ENCODE data around the gene GLT1D1.
A peak's percentile ranks its signal among the peaks of the same experiment; 100 is the strongest.

The GLT1D1 gene

DNA sequence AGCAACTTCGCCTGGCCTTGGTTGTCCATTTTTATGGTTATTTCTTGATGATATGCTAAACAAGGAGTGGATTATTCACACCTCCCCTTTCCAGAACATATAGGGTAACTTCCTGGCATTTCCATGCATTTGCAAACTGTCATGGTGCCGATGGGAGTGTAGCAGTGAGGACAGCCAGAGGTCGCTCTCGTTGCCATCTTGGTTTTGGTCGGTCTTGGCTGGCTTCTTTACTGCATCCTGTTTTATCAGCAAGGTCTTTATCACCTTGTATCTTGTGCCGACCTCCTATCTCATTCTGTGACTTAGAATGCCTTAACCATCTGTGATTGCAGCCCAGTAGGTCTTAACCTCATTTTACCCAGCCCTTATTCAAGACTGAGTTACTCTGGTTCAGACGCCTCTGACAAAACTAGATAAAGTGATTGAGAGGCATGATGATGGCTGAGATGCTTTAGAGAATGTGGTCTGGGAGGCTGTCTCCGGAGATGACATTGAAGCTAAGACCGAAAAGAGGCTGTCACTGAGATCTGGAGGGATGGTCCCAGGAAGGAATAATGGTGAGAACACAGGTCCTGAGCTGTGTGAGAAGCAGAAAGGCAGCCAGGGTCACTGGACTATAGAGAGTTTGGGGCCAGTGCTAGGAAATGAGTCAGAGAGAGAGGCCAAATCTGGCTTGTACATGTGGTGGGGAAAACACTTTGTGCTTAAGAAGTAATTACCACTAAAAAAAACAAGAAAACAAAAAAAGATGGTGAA, 2.9 kb downstream of the GLT1D1 start:
- no peak for DNase-seq

DNA sequence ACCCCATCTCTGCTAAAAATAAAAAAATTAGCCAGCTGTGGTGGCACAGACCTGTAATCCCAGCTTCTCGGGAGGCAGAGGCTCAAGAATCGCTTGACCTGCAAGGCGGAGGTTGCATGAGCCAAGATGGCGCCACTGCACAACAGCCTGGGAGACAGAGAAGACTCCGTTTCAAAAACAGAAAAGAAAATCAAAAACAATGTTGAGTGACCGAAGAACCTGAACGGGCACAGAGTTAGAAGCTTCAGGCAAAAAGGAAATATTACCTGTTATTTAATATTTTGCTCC, 3.5 kb downstream of the GLT1D1 start:
- no peak for DNase-seq

- no peak for DNase-seq
Measured at GRCh38 chr12:128857133-128857763, 4.0 kb downstream of the GLT1D1 start.

- DNase-seq, result no peak
Measured at GRCh38 chr12:128859311-128859710, 6.0 kb downstream of the GLT1D1 start.

DNA sequence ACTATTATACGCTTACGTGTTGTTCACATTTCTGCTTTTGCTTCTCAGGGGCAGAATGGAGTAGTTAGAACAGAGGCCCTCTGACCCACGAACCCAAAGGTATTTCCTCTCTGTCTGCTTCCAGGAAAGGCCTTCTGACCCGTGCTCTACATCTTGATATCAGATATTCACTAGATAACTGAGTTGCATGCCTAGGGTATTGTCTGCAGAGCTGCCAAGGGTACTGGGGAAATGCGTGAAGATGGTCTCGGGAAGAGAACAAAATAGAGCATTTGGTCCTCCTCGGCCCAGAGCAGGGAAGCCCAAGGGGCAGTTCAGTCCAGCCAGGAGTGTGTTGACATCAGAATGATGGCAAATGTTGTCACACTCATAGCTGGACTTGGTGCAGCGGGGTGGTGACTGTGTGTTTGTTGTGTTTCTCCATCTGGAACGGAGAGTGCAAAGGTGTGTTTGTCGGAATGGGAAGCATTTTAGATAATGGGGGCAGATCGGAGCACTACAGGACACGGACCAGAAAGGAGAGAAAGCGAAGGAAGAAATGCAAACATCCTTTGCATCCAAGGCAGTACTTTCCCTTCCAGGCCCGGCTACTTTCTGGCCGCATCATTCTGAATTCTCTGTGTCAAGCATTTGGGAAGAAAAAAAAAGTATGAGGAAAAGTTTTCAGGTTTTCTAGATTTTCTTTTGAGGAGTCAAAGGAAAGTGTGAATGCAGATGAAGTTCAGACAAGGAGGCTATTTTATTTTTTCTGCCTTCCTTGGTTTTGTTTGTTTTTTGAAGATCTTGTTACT, 8.1 kb downstream of the GLT1D1 start:
- DNase-seq, result no peak

- DNase-seq, result peak; percentile 44
Measured at GRCh38 chr12:128863957-128864356, 10.7 kb downstream of the GLT1D1 start.

DNA sequence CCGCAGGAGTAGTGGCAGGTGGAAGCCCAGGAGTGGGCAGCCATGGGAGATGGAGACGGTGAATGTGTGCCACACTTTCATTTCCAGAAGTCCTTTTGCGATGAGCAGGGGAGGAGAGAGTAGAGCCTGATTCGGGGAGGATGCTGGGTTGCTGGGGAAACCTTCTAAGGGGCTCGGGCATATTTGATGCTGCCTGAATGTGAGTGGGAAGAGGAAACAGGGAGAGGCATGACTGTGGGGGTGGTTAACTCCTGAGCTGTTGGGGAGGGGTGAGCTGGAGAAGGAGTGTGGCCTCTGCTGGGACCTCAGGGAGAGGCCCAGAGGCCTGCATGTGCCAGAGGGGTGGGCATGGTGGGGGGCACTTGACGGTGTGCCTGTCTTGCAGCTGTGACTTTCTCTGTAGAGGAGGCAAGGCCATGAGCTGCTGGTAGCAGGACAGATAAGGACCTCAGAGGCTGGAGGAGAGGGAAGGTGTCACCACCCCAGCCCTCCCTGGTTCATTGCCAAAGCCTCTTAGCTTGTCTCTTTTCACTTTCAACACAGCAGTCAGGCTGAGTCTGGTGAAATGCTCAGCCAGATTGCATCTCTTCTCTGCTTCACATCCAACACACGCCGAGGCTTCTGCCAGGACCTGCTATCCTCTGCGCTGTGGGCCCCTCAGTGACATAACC, 11.4 kb downstream of the GLT1D1 start:
- DNase-seq, result peak; percentile 52

DNA sequence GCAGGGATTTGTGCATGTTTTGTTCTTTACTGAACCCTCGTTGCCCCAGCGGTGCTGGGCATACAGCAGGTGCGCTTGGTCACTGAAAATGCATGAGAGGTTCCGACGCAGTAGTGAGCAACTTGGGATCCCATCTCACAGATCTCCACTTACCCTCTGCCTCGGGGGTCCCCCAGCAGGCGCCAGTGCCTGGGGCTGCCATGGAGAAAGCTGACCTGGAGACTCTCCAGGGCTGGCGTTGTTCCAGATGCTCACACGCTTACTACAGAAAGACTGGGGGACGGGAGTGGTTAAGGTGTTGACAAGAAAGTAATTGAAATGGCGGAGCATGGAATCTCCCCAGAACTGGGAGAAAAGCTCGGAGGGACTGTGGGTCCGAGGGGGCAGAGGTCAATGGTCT, 14.2 kb downstream of the GLT1D1 start:
- DNase-seq, result peak; percentile 22

DNA sequence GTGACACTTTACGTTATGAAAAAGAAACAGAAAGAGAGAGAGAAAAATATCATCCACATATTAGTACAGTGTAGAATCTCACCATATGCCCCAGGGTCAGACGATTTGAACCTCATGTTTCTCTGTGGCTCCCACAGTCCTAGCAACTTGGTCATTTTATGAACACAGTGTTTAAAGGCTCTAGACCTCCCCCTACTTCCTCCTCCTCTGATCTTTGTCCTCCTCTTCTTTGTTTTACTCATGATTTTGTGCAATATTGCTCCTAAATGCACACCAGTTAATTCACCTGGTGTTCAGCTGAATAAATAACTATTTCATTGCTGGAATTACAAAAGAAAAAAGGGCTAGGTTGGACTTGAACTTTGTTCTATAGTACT, 18.2 kb downstream of the GLT1D1 start:
- DNase-seq, result no peak

- DNase-seq, result peak; percentile 49
Measured at GRCh38 chr12:128872303-128872702, 19.0 kb downstream of the GLT1D1 start.

DNA sequence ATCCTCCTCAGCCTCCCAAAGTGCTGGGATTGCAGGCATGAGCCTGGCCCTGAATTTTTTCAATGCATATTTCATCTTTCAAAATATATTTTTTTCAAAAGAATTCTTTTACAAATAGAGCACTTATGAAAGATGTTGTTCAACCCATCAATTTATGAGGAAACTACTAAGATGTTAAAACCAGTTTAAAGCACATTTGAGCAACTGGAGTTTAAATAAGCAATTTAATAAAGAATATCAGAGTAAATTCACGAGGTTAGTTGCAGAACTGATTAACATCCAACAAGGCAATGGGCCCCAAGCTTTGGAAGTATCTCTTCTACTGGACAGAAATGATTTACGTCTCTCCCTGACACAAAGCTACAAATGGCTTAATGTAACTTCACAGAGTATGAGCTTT, 23.3 kb downstream of the GLT1D1 start:
- DNase-seq, result no peak

GRCh38 chr12:128879898-128880764, 26.9 kb downstream of the GLT1D1 start:
- no peak for DNase-seq

DNA sequence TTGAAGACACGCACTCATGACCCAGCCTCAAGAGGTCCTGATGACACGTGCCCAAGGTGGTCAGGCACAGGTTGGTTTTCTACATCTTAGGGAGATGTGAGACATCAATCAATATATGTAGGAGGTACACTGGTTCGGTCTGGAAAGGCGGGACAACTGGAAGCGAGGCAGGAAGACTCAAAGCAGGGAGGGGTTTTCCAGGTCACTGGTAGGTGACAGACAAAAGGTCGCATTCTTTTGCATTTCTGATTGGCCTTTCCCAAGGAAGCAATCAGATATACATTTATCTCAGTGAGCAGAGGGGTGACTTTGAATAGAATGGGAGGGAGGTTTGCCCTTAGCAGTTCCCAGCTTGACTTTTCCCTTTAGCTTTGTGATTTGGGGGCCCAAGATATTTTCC, 38.6 kb downstream of the GLT1D1 start:
- no peak for DNase-seq

DNA sequence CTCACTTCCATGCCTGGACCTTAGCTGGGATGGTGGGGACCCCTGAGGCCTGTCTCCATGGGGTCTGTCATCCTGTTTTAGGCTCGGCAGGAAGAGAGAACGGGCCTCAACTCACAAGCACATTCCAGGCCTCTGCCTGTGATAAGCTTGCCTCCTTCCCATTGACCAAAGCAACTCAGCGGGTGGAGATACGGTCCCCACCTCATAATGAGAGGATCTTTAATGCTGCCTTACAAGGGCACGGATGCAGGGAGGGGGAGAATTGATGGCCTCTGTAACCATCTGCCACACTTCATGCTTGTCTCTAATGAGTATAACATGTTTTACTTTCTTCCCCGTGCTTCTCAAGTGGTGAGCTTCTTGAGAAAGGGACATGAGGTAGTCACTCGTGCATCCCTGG, 50.0 kb downstream of the GLT1D1 start:
- DNase-seq, result no peak

DNA sequence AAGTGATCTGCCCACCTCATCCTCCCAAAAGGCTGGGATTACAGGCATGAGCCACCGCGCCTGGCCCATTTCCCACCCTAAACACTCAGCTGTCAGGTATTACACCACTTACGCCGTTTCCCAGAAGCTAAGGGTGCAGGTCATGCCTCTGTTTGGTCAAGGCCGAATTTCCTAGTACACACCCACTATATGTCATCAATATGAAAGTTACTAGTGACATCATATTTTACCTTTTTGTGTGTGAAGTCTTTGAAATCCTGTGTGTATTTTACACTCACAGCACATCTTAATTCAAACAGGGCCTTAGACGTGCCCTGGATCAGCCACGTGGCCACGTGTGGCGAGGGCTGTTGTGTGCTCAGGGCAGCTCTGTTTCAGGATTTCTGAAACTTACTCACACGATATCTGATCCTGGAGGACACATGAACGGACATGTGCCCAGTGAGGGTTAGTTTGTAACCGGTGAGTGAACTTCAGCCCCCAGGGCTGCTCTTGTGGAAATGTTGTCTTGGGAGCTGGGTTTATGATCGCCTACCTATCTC, 51.8 kb downstream of the GLT1D1 start:
- no peak for DNase-seq

DNA sequence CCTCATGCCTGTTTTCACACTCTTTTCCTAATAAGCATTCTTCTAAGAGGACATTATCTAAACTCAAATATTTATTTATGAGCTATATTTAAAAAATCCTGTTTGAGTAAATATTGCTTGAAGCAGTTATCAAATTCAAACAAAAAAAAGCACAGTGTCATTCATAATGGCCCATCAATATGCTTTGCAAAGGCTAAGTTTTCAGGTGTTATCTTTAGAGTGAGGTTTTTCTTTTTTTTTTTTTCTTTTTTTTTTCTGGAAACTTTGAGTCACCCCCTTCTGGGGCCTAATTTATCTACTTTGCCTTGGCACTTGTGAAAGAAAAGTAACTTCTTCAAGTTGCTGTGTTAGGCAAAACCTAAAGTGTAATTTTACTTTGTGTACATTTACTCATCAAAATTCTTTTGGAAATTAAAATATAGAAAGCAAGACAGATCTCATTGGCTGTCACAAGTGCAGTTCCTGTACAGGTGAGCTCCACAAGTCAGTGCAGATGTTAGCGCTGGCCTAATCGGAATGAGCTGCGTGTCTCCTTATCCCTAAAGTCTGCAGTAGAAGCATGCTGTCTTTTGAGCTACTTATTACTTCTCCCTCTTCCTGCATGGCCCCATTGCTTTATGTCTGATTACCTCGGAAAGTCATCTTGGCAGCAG, 53.3 kb downstream of the GLT1D1 start:
- no peak for DNase-seq

DNA sequence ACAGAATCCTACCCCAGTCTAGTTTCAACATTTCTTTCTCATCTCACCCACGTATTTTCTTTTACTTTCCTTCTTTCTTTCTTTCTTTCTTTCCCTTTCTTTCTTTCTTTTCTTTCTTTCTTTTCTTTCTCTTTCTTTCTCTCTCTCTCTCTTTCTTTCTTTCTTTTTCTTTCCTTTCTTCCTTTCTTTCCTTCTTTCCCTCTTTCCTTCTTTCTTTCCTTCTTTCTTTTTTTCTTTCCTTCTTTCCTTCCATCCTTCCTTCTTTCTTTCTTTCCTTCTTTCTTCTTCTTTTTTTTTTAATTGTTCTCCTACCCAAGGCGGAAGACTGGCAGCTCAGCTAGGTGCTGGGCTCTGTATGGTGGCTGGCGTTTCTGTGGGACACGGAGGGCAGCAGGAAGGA, 55.0 kb downstream of the GLT1D1 start:
- DNase-seq, result no peak

DNA sequence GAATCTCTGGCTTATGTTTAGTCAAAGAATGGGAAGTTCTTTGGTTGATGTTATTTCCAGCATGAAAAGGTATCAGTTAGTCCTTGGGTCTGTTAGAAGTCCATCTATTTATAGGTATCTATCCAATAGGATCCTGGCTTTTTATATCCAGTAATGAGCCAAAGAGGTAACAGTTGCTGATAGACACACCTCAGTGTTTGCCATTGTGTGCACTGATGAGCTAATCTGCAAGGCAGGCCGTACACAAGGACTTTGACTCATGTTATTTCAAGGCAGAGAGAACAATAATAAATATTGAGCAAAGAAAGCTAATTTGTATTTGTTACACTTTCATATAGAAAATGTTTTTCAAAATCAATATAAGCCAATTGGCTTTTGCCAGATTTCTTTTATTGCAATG, 56.4 kb downstream of the GLT1D1 start:
- no peak for DNase-seq

- DNase-seq, result no peak
Measured at GRCh38 chr12:128910629-128911028, 57.4 kb downstream of the GLT1D1 start.

- no peak for DNase-seq
Measured at GRCh38 chr12:128911861-128912260, 58.6 kb downstream of the GLT1D1 start.

DNA sequence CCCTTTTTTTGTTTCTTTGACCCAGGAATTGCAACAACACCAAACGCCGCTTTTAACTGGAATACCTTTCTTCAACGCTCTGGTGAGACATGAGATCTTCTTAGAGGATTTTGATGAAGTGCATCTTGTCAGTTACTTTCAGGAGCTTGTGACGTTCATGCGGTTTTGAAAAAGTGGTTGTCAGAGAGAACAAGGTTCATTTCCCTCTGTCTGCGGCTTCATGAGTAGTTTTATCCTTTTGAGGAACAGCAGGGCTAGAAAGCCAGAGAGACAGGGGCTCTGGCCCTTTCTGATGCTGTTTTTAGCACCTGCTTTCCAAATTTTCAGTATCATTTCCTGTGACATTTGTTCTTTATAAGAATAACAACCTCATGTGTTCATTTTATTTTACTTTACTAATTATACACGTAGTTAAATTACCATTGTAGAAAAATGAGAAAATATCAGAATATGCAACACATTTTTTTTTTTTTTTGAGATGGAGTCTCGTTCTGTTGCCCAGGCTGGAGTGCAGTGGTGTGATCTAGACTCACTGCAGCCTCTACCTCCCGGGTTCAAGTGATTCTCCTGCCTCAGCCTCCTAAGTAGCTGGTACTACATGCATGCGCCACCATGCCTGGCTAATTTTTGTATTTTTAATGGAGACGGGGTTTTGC, 61.8 kb downstream of the GLT1D1 start:
- DNase-seq, result no peak

Data from activated effector memory CD4-positive, alpha-beta T cell treated with anti-CD3 and anti-CD28 coated beads, Interleukin-2, amount 50 U/mL, for 16 hours (primary cell).